ENCODE measurements around the gene CRTC2.
A peak's percentile ranks its signal among the peaks of the same experiment; 100 is the strongest.

The CRTC2 gene

GRCh38 chr1:153963850-153964331 is 5.5 kb upstream of the CRTC2 start:
- DNase-seq (no peak), ATAC-seq (no peak)
- H3K4me1 Mint-ChIP-seq, result peaks cover 64% of the 10 kb centered on the region
- peak overlapping the region; percentile 89 for H3K4me3 Mint-ChIP-seq
- H3K27ac Mint-ChIP-seq, result peak overlapping the region; percentile 94
- no peaks in the 10 kb centered on the region for H3K9me3 Mint-ChIP-seq
- H3K27me3 Mint-ChIP-seq, result no peaks in the 10 kb centered on the region
- peaks cover 16% of the 10 kb centered on the region for H3K36me3 Mint-ChIP-seq (ENCODE audit: low read depth)

DNA sequence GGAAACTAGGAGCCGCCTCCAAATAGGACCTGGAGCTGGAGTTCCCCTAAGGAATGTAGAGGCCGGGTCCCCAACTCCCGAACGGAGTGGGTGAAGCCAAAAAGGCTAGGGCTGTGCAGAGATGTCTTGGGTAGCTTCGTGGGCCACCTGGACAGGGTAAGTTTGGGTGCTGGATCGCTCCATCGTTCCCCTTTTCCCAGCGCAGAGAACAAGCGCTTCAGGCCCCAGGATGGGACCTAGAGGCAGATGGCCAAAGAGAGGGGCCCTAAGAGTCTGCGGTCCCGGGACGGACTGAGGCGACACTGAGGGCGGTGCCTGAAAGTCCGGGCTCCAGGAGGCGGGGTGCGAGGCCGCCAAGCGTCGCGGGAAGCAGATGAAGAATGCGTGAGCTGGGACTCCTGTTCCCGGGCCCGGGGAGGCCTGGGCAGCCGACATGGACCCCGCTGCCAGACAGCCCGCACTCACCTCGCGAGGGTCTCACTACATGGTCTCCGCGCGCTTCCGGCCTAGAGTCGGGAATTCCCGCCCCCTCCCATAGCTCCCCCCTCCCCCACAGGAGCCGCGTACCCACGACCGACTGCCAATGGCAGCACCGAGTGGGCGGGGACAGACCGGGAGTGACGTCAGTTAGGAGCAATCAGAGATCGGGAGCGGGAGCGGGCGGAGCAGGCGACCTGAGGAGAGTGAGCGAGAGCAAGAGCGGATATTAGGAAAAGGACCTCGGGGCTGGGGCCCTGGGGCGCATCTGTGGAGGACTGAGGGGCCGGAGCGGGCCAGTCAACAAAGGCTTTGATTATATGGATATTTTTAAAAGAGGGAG is 4.8 kb upstream of the CRTC2 start, which contains the start of gene SLC39A1:
TSS of gene SLC39A1 (minus strand) at position 508 of the 820 bp plus-strand sequence. CDS start 822 bp downstream, outside the sequence.
- Mint-ChIP-seq H3K4me1 (peaks cover 63% of the 10 kb centered on the region), H3K4me3 (peak within 1 kb of the TSS; percentile 89), H3K36me3 (ENCODE audit: low read depth) (peaks cover 16% of the 10 kb centered on the region), H3K27ac (peak within 1 kb of the TSS; percentile 94), H3K9me3 (no peaks in the 10 kb centered on the region), H3K27me3 (no peaks in the 10 kb centered on the region)
- DNase-seq (peak; percentile 97), ATAC-seq (peak; percentile 44)

DNA sequence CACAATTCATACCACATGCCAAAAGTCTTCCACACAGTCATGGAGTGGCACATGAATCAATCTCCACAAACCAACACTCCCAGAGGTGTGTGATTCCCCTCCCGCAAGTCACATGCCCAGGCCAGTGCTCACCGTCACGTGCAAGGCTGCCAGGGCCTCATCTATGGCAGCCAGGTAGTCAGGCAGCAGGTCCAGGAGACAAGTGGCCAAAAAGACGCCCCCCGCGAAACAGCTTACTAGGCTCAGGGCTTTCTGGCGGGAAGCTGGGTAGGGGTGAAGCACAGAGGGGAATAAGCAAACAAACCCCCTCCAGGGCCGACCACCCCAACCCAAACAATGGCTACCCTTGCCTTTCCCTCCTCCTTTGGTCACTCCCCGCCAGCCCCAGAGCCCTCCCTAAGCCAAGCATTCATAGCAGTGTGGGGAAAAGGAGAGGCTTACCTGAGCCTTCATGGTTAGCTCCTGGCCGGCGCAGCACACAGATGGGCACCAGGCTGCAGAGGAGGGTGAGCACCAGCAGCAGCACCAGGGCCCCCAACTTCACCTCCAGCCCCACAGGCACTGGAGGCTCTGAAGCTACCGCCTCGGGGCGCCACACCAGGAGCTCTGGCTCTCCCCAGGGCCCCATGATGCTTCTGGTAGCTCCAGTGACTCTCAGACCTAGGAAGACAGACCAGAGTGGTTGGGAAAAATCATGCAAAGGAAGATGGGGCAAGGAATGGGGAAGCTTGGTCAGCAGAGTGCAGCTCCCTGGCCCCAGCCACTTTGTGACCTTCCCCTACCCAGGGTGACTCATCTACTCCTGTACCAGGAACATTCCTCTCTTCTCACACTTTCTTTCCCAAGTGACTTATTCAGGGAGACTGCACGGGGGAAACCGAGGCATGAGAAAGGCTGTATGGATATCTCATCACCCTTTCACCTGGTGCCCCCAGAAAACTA is 3.9 kb upstream of the CRTC2 start:
- H3K27me3 Mint-ChIP-seq, result no peaks in the 10 kb centered on the region
- H3K9me3 Mint-ChIP-seq, result no peaks in the 10 kb centered on the region
- H3K4me1 Mint-ChIP-seq, result peaks cover 54% of the 10 kb centered on the region
- H3K27ac Mint-ChIP-seq, result peak overlapping the region; percentile 94
- DNase-seq (no peak), ATAC-seq (no peak)
- H3K36me3 Mint-ChIP-seq (ENCODE audit: low read depth), result peaks cover 16% of the 10 kb centered on the region
- H3K4me3 Mint-ChIP-seq, result peak overlapping the region; percentile 89

GRCh38 chr1:153961421-153961820 is 3.0 kb upstream of the CRTC2 start:
- Mint-ChIP-seq H3K4me1 (peaks cover 56% of the 10 kb centered on the region), H3K4me3 (peak overlapping the region; percentile 89), H3K27ac (peak overlapping the region; percentile 94), H3K36me3 (ENCODE audit: low read depth) (peaks cover 19% of the 10 kb centered on the region), H3K27me3 (no peaks in the 10 kb centered on the region), H3K9me3 (no peaks in the 10 kb centered on the region)
- ATAC-seq, result no peak
- DNase-seq, result no peak

DNA sequence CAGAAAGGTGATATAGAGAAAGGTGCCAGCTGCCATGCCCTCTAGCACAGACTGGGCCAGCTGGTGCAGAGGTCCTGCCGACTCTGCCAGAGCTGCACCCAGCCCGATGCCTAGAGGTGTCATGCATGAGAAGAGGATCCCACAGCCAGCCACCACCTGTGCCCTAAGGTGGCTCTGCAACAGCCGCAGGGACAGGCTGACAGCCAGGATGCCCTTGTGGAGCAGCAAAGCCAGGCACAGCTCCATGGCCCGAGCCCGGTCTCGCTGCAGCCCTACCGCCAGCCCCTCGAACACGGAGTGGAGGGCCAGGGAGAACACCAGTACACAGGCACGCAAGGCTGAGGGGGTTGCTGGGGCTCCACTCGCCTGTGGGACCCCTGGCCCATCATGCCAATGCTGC is 1.8 kb upstream of the CRTC2 start:
- DNase-seq (no peak), ATAC-seq (no peak)
- Mint-ChIP-seq H3K4me1 (peaks cover 57% of the 10 kb centered on the region), H3K27me3 (no peaks in the 10 kb centered on the region), H3K27ac (peak overlapping the region; percentile 90), H3K36me3 (ENCODE audit: low read depth) (peaks cover 17% of the 10 kb centered on the region), H3K9me3 (no peaks in the 10 kb centered on the region), H3K4me3 (no peak overlapping the region)

DNA sequence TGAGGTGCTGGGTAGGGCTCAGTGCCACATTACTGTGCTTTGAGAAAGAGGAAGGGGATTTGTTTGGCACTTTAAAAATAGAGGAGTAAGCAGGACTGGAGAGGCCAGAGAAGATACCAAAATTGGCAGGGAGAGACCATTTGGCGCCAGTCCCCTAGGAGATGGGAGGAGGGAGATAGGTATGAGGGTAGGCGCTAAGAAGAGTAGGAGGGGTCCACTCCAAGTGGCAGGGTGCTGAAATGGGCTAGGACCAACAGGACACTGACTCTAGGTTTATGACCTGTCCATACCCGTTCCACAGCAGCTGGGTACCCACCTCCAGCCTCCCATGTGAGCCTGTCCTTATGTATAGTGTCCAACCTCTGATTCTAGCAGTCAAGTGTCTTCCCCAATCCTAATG is 1.0 kb upstream of the CRTC2 start:
- DNase-seq (no peak), ATAC-seq (no peak)
- Mint-ChIP-seq H3K9me3 (no peaks in the 10 kb centered on the region), H3K27ac (peak overlapping the region; percentile 90), H3K27me3 (no peaks in the 10 kb centered on the region), H3K4me1 (peaks cover 61% of the 10 kb centered on the region), H3K36me3 (ENCODE audit: low read depth) (peaks cover 17% of the 10 kb centered on the region), H3K4me3 (no peak overlapping the region)

DNA sequence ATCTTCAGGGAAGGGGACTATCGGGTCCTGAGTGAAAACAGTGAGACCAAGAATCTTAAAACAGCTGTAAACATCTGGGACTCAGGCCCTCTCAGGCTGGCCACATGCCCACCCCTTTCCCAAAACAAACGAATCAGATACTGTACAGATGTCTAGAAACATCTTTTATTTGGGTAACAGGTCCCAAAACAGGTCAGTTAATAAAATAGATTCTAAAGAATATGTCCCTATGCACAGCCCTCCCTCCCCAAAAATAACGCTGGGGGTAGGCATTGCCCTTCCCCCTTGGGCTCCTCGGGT is 499 bp upstream of the CRTC2 start:
- Mint-ChIP-seq H3K4me1 (peaks cover 64% of the 10 kb centered on the region), H3K27ac (peak overlapping the region; percentile 90), H3K36me3 (ENCODE audit: low read depth) (peaks cover 21% of the 10 kb centered on the region), H3K27me3 (no peaks in the 10 kb centered on the region), H3K9me3 (no peaks in the 10 kb centered on the region), H3K4me3 (peak overlapping the region; percentile 93)
- ATAC-seq, result no peak
- no peak for DNase-seq

- Mint-ChIP-seq H3K4me1 (peaks cover 59% of the 10 kb centered on the region), H3K36me3 (ENCODE audit: low read depth) (peaks cover 26% of the 10 kb centered on the region), H3K9me3 (no peaks in the 10 kb centered on the region), H3K4me3 (peak overlapping the region; percentile 93), H3K27me3 (no peaks in the 10 kb centered on the region), H3K27ac (peak overlapping the region; percentile 90)
- ATAC-seq, result peak; percentile 5
- peak; percentile 51 for DNase-seq
Measured at GRCh38 chr1:153957744-153958110, 685 bp downstream of the CRTC2 start.

DNA sequence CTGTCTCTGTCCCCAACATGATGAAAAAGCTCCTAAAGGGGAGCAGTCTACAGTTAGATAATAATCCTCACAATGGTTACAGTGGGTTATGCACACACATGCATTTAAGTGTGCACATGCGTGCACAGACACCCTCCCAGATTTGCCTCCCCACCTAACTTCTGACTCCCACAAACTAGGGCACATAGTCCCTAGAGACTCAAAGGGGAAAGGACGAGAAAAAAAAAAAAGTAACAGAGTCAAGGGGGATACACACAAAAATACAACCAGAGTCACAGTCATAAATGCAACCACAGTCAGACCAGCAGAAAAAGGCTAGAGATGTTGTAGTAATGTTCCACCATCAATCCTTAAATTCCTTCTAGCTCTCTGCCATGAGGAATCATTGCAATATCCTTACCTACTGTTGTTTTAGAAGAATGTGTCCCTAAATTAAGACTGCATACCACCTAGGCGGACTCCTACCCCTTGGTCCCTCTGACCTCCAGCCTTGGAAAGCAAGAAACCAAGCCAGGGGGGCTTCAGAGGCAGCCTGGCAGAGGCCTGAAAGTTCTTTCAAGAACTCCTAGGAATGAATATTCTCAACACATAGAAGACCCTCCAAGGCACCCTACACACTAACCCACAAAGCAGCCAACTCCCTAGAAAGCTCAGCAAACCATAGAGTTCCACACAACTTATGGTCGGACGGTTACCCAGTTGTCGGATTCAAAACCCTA is 1.3 kb downstream of the CRTC2 start:
- Mint-ChIP-seq H3K4me1 (peaks cover 53% of the 10 kb centered on the region), H3K27ac (peak overlapping the region; percentile 90), H3K4me3 (peak overlapping the region; percentile 93), H3K36me3 (ENCODE audit: low read depth) (peaks cover 26% of the 10 kb centered on the region), H3K9me3 (no peaks in the 10 kb centered on the region), H3K27me3 (no peaks in the 10 kb centered on the region)
- ATAC-seq (no peak), DNase-seq (no peak)

GRCh38 chr1:153954826-153955225 is 3.6 kb downstream of the CRTC2 start:
- H3K36me3 Mint-ChIP-seq (ENCODE audit: low read depth), result peaks cover 24% of the 10 kb centered on the region
- H3K27ac Mint-ChIP-seq, result peak overlapping the region; percentile 38
- H3K27me3 Mint-ChIP-seq, result no peaks in the 10 kb centered on the region
- H3K9me3 Mint-ChIP-seq, result no peaks in the 10 kb centered on the region
- H3K4me3 Mint-ChIP-seq, result no peak overlapping the region
- no peak for DNase-seq
- no peak for ATAC-seq
- H3K4me1 Mint-ChIP-seq, result peaks cover 40% of the 10 kb centered on the region

- DNase-seq, result no peak
- Mint-ChIP-seq H3K36me3 (ENCODE audit: low read depth) (peaks cover 26% of the 10 kb centered on the region), H3K4me1 (peaks cover 40% of the 10 kb centered on the region), H3K27ac (peak overlapping the region; percentile 70), H3K4me3 (no peak overlapping the region), H3K27me3 (no peaks in the 10 kb centered on the region), H3K9me3 (no peaks in the 10 kb centered on the region)
- ATAC-seq, result no peak
Measured at GRCh38 chr1:153953859-153954365, 4.5 kb downstream of the CRTC2 start.

DNA sequence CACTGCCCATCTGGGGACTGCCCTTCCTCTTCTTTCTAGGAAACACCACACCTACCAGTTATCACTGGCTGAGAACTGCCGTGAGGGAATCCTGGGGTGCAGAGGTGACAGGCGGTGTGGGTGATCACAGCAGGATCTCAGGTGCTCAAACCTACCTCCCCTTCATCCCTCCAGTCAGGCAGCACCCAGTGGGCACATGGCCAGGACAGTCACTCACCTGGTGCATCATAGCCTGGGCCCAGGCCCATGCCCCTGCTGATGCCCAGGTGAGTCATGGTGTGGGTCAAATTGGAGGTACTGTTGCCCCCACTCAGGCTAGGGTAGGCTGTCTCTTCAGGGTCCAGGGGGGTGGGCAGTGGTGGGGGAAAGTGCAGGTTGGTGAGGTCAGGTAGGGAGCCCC is 6.6 kb downstream of the CRTC2 start:
- H3K36me3 Mint-ChIP-seq (ENCODE audit: low read depth), result peaks cover 31% of the 10 kb centered on the region
- H3K27me3 Mint-ChIP-seq, result no peaks in the 10 kb centered on the region
- peaks cover 35% of the 10 kb centered on the region for H3K4me1 Mint-ChIP-seq
- DNase-seq (no peak), ATAC-seq (no peak)
- no peak overlapping the region for H3K4me3 Mint-ChIP-seq
- H3K9me3 Mint-ChIP-seq, result no peaks in the 10 kb centered on the region
- H3K27ac Mint-ChIP-seq, result peak overlapping the region; percentile 67

DNA sequence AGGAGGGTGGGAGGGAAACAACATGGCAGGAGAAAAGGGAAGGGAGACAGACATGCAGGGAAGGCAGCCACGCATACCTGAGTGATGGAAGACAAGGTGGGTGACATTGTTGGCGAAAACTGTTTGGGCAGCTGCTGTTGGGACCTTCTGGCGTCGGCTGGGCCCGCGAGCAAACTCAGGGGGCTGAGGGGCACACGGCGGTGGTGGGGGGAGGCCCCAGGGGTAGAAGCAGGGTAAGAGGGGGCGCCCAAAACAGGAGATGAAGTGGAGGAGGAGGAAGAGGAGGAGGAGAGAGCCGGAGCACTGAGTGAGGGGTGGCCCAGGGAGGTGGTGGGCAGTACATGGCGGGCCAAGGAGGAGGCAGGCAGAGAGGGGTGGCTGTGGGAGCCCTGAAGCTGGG is 7.2 kb downstream of the CRTC2 start:
- H3K9me3 Mint-ChIP-seq, result no peaks in the 10 kb centered on the region
- no peak for DNase-seq
- H3K36me3 Mint-ChIP-seq (ENCODE audit: low read depth), result peaks cover 31% of the 10 kb centered on the region
- H3K27ac Mint-ChIP-seq, result peak overlapping the region; percentile 7
- no peaks in the 10 kb centered on the region for H3K27me3 Mint-ChIP-seq
- no peak for ATAC-seq
- peaks cover 31% of the 10 kb centered on the region for H3K4me1 Mint-ChIP-seq
- H3K4me3 Mint-ChIP-seq, result no peak overlapping the region

DNA sequence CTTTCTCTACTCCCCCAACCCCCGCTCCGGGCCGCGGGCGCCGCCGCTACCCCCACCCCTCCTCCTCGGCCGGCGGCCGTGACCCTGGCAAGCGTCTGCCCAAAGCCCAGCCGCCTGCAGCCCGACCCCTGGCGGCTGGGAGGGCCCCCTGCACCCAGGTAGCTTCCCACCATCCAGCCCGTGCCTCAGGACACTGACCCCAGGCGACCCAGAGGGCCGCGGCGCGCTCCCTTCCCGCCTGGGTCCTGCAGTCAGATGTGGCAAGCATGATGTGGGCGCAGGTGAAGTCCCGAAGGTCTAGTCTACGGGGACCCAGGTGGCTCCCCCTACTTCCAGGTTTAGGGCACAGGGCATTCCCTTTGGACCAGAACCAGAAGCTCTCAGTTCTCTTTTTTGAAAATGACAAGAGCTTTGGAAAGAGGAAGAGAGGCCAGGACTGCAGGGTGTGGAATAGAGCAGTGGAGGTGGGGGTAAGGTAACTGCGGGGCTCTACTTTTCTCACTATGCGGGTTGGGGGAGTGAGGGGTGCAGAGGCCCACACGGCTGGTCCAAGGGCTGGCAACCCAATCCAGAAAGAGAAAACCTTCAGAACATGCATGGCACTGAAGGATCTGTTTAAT is 11.7 kb downstream of the CRTC2 start, which contains the start of gene DENND4B:
TSS of gene DENND4B (minus strand) at position 97 of the 620 bp plus-strand sequence. CDS start 2,344 bp downstream, outside the sequence.
- no peaks in the 10 kb centered on the region for H3K27me3 Mint-ChIP-seq
- no peaks in the 10 kb centered on the region for H3K9me3 Mint-ChIP-seq
- peak within 1 kb of the TSS; percentile 91 for H3K4me3 Mint-ChIP-seq
- H3K4me1 Mint-ChIP-seq, result peaks cover 25% of the 10 kb centered on the region
- ATAC-seq (peak; percentile 68), DNase-seq (peak; percentile 83)
- H3K27ac Mint-ChIP-seq, result peak within 1 kb of the TSS; percentile 92
- H3K36me3 Mint-ChIP-seq (ENCODE audit: low read depth), result peaks cover 42% of the 10 kb centered on the region

Data from activated naive CD8-positive, alpha-beta T cell treated with anti-CD3 and anti-CD28 coated beads, Interleukin-2, amount 50 U/mL, for 24 hours (primary cell).